Measurements from ENCODE around the gene IL17B.

GRCh38 chr5:149360272-149360671 is 18.8 kb downstream of the IL17B start:
- TF ChIP-seq POLR2A (IDR thresholded peaks at IDR 0.05) (no peak), CTCF (IDR thresholded peaks at IDR 0.05) (no peak)
